HL-60 (cell line): Measurements from ENCODE around the gene CAP1.

Experiments used
- GABPA ChIP-seq: IDR thresholded peaks from 2 replicates; pipeline ENCODE4 v1.6.1; 2012; ENCODE audit warnings: low read depth
- POLR2AphosphoS5 ChIP-seq: IDR thresholded peaks from 2 replicates; pipeline ENCODE4 v1.6.1; 2012; ENCODE audit warnings: low read depth
- SPI1 ChIP-seq: IDR thresholded peaks from 2 replicates; pipeline ENCODE4 v1.6.1; 2012; ENCODE audit warnings: low read depth, mild to moderate bottlenecking, borderline replicate concordance
- TF ChIP-seq, protein P1 (sequence below): IDR thresholded peaks from one replicate; pipeline ENCODE4 v1.5.1; 2011; ENCODE audit warnings: low read length, control low read depth, inconsistent platforms; ENCODE audit not compliant: insufficient read depth
- TF ChIP-seq, protein P2 (sequence below): IDR thresholded peaks from 2 replicates; pipeline ENCODE4 v1.6.1; 2012; ENCODE audit warnings: low read depth; ENCODE audit not compliant: insufficient replicate concordance

DNA sequence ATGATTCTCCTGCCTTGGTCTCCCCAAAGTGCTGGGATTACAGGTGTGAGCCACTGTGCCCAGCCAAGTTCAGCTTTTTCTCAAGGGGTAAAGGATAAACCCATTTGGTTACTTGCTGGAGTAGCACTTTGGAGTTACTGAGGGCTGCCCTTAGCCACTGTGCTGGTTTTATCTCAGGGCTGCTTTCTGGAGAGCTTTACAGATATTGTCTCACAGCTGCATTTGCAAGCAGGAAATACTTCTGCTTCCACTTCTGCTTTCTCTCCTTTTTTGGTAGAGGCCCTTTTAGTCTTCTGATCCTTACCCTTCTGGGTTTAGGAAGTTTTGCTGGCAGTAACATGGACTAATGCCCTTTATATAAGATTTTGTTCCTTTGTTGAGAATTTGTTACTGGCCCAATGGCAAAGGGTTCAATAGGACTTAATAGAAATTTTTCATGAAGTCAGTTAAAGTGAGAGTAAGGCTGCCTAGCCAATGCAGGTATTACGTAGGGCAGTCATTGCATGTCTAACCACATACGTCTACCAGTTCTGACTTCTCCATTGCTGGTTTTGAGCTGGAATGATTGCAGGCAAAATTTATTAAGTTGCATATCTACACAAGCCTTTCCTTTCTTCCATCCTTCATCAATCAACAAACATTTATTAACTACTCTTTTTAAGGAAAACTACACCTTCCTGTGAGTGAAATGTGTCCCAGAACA lies 24.4 kb downstream of the CAP1 start:
- no peak for TF ChIP-seq POLR2AphosphoS5
- TF ChIP-seq, protein P1, sequence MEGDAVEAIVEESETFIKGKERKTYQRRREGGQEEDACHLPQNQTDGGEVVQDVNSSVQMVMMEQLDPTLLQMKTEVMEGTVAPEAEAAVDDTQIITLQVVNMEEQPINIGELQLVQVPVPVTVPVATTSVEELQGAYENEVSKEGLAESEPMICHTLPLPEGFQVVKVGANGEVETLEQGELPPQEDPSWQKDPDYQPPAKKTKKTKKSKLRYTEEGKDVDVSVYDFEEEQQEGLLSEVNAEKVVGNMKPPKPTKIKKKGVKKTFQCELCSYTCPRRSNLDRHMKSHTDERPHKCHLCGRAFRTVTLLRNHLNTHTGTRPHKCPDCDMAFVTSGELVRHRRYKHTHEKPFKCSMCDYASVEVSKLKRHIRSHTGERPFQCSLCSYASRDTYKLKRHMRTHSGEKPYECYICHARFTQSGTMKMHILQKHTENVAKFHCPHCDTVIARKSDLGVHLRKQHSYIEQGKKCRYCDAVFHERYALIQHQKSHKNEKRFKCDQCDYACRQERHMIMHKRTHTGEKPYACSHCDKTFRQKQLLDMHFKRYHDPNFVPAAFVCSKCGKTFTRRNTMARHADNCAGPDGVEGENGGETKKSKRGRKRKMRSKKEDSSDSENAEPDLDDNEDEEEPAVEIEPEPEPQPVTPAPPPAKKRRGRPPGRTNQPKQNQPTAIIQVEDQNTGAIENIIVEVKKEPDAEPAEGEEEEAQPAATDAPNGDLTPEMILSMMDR: no peak
- peak; percentile 97 for TF ChIP-seq SPI1
- TF ChIP-seq GABPA: no peak
- TF ChIP-seq, protein P2, sequence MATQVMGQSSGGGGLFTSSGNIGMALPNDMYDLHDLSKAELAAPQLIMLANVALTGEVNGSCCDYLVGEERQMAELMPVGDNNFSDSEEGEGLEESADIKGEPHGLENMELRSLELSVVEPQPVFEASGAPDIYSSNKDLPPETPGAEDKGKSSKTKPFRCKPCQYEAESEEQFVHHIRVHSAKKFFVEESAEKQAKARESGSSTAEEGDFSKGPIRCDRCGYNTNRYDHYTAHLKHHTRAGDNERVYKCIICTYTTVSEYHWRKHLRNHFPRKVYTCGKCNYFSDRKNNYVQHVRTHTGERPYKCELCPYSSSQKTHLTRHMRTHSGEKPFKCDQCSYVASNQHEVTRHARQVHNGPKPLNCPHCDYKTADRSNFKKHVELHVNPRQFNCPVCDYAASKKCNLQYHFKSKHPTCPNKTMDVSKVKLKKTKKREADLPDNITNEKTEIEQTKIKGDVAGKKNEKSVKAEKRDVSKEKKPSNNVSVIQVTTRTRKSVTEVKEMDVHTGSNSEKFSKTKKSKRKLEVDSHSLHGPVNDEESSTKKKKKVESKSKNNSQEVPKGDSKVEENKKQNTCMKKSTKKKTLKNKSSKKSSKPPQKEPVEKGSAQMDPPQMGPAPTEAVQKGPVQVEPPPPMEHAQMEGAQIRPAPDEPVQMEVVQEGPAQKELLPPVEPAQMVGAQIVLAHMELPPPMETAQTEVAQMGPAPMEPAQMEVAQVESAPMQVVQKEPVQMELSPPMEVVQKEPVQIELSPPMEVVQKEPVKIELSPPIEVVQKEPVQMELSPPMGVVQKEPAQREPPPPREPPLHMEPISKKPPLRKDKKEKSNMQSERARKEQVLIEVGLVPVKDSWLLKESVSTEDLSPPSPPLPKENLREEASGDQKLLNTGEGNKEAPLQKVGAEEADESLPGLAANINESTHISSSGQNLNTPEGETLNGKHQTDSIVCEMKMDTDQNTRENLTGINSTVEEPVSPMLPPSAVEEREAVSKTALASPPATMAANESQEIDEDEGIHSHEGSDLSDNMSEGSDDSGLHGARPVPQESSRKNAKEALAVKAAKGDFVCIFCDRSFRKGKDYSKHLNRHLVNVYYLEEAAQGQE: no peak
